ENCODE data around the gene MYO10.

GRCh38 chr5:16691731-16692130 lies 244.4 kb downstream of the MYO10 start:
- TF ChIP-seq, protein P1, sequence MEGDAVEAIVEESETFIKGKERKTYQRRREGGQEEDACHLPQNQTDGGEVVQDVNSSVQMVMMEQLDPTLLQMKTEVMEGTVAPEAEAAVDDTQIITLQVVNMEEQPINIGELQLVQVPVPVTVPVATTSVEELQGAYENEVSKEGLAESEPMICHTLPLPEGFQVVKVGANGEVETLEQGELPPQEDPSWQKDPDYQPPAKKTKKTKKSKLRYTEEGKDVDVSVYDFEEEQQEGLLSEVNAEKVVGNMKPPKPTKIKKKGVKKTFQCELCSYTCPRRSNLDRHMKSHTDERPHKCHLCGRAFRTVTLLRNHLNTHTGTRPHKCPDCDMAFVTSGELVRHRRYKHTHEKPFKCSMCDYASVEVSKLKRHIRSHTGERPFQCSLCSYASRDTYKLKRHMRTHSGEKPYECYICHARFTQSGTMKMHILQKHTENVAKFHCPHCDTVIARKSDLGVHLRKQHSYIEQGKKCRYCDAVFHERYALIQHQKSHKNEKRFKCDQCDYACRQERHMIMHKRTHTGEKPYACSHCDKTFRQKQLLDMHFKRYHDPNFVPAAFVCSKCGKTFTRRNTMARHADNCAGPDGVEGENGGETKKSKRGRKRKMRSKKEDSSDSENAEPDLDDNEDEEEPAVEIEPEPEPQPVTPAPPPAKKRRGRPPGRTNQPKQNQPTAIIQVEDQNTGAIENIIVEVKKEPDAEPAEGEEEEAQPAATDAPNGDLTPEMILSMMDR (IDR thresholded peaks at IDR 0.05), result no peak
- TF ChIP-seq POLR2A (IDR thresholded peaks at IDR 0.05), result no peak
